Peyer's patch (tissue), 4 donors: ENCODE measurements around the gene SGCA. TPM values are rescaled to one million over a fixed set of nuclear protein-coding genes. Genes with fewer than 3 reads are reported as not detected.

Experiments
- DNase-seq, 3 donors: peaks; one replicate each; pipeline ENCODE4 v3.0.0-alpha.2; 2017 to 2019
- H3K27ac ChIP-seq, 4 donors: fragments of 200-600 bp; sonication (generic); one replicate each; pipeline ENCODE4 v1.5.1; 2016 to 2019
- H3K27me3 ChIP-seq, 2 donors: fragments of 200-600 bp; sonication (generic); one replicate each; pipeline ENCODE4 v1.5.1; 2019
- H3K36me3 ChIP-seq, 3 donors: fragments of 200-600 bp; sonication (generic); one replicate each; pipeline ENCODE4 v1.5.1; 2016 to 2019
- H3K4me1 ChIP-seq, 4 donors: fragments of 200-600 bp; sonication (generic); one replicate each; pipeline ENCODE4 v1.5.1; 2016 to 2019
- H3K4me3 ChIP-seq, 4 donors: fragments of 200-600 bp; sonication (generic); 1 replicate in 3 of 4; 2 replicates in 1 of 4; pipeline ENCODE4 v1.5.1; 2016 to 2019; ENCODE audit warnings: mild to moderate bottlenecking in 1 of 4
- H3K9me3 ChIP-seq, 4 donors: fragments of 200-600 bp; sonication (generic); one replicate each; pipeline ENCODE4 v1.5.1; 2016 to 2019; ENCODE audit warnings: mild to moderate bottlenecking in 1 of 4
- CTCF ChIP-seq, 6 experiments: fragments of 450-650 bp in 4 of 6; fragments of 200-600 bp in 2 of 6; sonication (generic) in 1 of 6; IDR thresholded peaks; one replicate each; pipeline ENCODE4 v1.5.1; 2017 to 2019; ENCODE audit warnings: antibody characterized with exemption in 6 of 6, mild to moderate bottlenecking in 3 of 6, moderate library complexity in 1 of 6
- POLR2A ChIP-seq, 2 donors: fragments of 450-650 bp; IDR thresholded peaks; one replicate each; pipeline ENCODE4 v1.5.1; 2017; ENCODE audit warnings: antibody characterized with exemption in 2 of 2, mild to moderate bottlenecking in 2 of 2, moderate library complexity in 2 of 2
- total RNA-seq, 4 donors: library from RNA; depleted of rRNA; stranded (reverse); fragments of >200 nt; gene quantifications; one replicate each; pipeline ENCODE4 v1.1.0, GENCODE V29; 2016

The SGCA gene
- total RNA-seq, 4 donors from 2014 or later, result 2.9 to 3.5 (median 3.5) TPM; not detected in 1

DNA sequence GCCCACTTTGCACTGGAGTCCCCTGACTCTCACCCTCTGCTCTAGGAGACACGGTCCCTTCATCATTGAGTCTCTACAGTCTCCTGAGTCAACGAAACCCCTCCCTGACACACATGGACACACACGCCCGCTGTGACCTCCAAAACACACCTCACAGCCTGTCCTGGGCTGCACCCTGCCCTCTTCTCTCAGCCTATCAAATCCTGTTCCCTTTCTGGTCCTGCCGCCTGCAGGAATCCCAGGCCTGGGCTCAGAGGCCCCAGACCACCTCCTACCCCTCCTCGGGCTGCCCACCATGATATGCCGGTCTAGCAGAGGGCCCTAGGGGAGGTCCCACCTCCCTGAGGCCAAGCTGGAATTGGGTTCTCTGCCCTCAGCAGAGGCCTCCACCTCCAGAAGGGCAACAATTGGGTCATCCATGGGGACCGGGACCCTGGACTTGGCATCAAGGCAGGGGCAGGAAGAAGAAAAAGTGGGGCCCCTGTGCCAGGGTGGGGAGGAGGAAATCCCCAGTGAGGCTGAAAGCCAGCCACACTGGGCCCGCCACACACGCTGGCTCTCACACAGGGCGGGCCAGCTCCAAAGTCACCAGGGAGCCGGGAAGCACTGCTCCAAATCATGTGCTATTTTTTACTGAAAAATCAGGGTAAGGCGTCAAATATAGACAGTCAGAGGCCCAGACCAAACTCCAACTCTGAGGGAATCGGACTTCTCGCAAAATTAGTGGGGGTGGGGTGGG lies 18.7 kb upstream of the SGCA start:
- no peak for TF ChIP-seq CTCF (IDR thresholded peaks at IDR 0.05)
- TF ChIP-seq POLR2A (IDR thresholded peaks at IDR 0.05), result no peak
- H3K36me3 ChIP-seq, result peaks cover 0 to 35% (median 0%) of the 10 kb centered on the region in 3 donors
- no peaks in the 10 kb centered on the region for H3K27me3 ChIP-seq
- H3K4me3 ChIP-seq, result peak overlapping the region; percentile 90 to 98 (median 92)
- peak overlapping the region; percentile 86 to 99 (median 96) for H3K27ac ChIP-seq
- DNase-seq, result peak in 2 of 3 donors; percentile 46 to 59
- H3K4me1 ChIP-seq, result peaks cover 5 to 53% (median 35%) of the 10 kb centered on the region in 4 donors
- H3K9me3 ChIP-seq, result no peaks in the 10 kb centered on the region

- H3K4me1 ChIP-seq, result peaks cover 8 to 60% (median 31%) of the 10 kb centered on the region in 4 donors
These were observed 18.0 kb upstream of the SGCA start for GRCh38 chr17:50147841-50148225.

GRCh38 chr17:50148226-50149090 lies 17.3 kb upstream of the SGCA start:
- no peaks in the 10 kb centered on the region for H3K27me3 ChIP-seq
- H3K4me1 ChIP-seq, result peaks cover 8 to 66% (median 28%) of the 10 kb centered on the region in 4 donors
- H3K27ac ChIP-seq, result peak overlapping the region; percentile 86 to 99 (median 96)
- H3K4me3 ChIP-seq, result peak overlapping the region; percentile 90 to 98 (median 92)
- H3K36me3 ChIP-seq, result peaks cover 0 to 22% (median 0%) of the 10 kb centered on the region in 3 donors
- TF ChIP-seq CTCF (IDR thresholded peaks at IDR 0.05), result peak in 3 of 6 experiments; percentile 31 to 40 (median 39)
- no peak for TF ChIP-seq POLR2A (IDR thresholded peaks at IDR 0.05)
- peak; percentile 87 to 90 (median 89) for DNase-seq
- H3K9me3 ChIP-seq, result no peaks in the 10 kb centered on the region

More at GRCh38 chr17:50147841-50148225, 18.0 kb upstream of the SGCA start:
- Histone ChIP-seq H3K27me3 (no peaks in the 10 kb centered on the region), H3K4me3 (peak overlapping the region; percentile 90 to 98 (median 92)), H3K36me3 (peaks cover 0 to 28% (median 0%) of the 10 kb centered on the region in 3 donors), H3K27ac (peak overlapping the region; percentile 86 to 99 (median 96)), H3K9me3 (no peaks in the 10 kb centered on the region)
- peak; percentile 44 to 82 (median 74) for DNase-seq
- TF ChIP-seq CTCF (IDR thresholded peaks at IDR 0.05), result no peak
- TF ChIP-seq POLR2A (IDR thresholded peaks at IDR 0.05), result no peak

GRCh38 chr17:50149091-50149416 lies 16.8 kb upstream of the SGCA start:
- Histone ChIP-seq H3K27ac (peak overlapping the region; percentile 86 to 99 (median 96)), H3K27me3 (no peaks in the 10 kb centered on the region), H3K36me3 (peaks cover 0 to 16% (median 0%) of the 10 kb centered on the region in 3 donors), H3K9me3 (no peaks in the 10 kb centered on the region), H3K4me1 (peaks cover 8 to 68% (median 27%) of the 10 kb centered on the region in 4 donors), H3K4me3 (peak overlapping the region; percentile 90 to 98 (median 92))
- DNase-seq, result no peak
- TF ChIP-seq POLR2A (IDR thresholded peaks at IDR 0.05), result no peak
- TF ChIP-seq CTCF (IDR thresholded peaks at IDR 0.05), result no peak
